DMS153 (cell line): Measurements from ENCODE around the gene SLCO1A2.

ENCODE experiments used
- DNase-seq: peaks from one replicate; lab custom pipeline; 2025; lab: John Stamatoyannopoulos, UW

SLCO1A2 gene

DNA sequence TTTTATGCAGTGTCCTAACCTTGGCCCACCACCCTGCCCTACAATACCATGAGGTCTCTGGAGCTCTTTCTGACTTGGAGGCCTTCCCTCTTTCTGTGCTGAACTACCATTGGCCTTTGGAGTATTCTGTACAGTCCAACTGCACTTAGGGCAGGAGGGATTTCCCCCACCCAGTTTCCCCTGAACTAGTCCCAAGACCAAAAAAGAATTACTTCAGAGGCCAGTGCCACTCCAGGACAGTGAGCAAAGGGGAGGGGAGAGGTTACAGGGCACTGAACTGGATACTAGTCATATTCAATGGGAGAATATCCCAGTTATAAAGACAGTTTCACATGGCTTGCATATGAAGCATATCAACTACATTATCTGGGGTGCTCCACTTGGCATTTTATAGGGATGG, 6.1 kb downstream of the SLCO1A2 start:
- DNase-seq: no peak

DNA sequence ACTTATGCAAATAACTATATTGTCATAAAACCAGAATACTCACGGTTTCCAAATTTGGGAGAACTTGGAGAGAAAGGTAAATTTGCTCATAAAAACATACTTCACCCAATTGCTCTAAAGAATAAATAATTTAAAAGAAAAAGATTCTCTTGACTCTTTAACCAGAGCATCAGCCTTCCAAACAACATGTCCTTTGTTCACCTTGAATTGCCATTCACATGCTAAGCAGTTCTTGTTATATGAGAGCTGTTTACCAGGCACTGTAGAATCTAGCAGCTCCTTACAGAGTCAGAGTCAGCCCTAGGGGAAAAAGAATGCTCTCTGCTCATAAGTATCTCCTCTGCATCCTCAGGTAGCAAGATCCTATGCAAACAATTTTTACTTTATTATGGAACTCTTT, 10.2 kb downstream of the SLCO1A2 start:
- no peak for DNase-seq

DNA sequence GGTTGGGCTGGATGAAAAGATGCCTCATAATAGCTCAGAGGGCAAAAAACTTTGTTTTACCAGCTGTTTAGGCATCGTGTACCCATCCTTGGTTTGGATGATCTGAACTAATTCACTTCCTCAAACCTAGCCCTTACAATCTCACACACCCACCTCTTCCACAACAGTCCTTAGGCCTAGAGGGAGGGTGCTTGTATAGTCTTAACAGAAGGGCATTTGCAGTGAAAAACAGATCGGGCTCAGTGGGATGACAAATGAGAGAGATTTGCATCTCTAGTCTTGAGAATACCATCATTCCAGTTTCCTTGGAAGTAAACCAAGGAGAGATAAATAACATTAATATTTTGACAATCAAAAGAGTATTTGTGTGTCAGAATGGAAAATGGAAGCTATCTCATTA, 11.0 kb downstream of the SLCO1A2 start:
- DNase-seq: no peak

DNA sequence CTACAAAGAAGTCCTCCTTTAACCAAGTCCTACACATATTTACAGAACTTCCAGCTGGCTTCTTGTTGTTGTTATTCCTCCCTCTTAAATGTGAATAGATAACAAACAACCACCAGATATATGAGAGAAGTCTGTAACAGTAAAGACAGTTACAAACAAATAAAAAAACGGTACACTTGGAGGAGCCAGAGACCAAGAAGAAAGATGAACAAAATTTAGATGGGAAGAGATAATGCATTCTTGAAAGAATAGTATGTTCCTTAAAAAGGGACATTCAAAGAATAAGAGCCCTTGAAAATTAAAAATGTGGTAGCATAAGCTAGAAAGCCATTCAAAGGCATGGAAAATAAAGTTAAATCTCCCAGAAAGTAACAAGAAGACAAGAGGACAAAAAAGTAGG, 25.9 kb downstream of the SLCO1A2 start:
- DNase-seq: no peak

DNA sequence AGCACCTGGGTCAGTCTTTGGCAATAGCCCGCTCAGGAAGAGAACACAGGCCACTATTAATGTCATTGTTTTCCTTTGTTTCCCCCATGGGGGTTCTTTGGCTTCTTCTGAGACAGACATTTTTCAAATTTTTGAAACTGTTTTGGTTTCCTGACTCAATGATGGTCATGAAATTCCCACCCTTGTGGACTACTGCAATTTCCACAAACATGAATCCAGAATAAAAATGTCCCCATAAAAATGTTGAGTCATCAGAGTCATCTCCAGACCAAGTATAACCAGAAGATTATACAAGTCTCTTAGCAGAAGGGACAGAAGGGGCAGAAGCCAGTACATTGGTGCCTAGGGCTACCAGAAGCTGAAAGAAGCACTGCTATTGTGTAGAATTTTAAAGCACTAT, 29.1 kb downstream of the SLCO1A2 start:
- DNase-seq: no peak

DNA sequence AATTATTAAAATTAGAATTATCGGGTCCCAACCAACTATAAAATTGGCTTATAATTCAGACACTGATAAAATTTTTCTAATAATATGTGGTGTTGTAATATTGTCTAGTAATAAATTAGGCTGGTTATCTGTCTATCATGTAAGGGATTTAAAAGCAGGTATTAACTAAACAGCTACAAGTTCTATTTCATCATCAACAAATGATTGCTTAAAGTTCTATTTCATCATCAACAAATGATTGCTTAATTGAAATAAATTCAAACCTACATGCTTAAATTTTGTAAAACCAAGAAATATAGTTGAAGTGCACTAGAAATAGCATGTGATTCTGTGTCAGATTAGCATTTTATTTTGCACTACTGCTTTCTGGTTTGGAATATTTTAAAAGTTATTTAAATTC, 34.1 kb downstream of the SLCO1A2 start:
- DNase-seq: no peak

DNA sequence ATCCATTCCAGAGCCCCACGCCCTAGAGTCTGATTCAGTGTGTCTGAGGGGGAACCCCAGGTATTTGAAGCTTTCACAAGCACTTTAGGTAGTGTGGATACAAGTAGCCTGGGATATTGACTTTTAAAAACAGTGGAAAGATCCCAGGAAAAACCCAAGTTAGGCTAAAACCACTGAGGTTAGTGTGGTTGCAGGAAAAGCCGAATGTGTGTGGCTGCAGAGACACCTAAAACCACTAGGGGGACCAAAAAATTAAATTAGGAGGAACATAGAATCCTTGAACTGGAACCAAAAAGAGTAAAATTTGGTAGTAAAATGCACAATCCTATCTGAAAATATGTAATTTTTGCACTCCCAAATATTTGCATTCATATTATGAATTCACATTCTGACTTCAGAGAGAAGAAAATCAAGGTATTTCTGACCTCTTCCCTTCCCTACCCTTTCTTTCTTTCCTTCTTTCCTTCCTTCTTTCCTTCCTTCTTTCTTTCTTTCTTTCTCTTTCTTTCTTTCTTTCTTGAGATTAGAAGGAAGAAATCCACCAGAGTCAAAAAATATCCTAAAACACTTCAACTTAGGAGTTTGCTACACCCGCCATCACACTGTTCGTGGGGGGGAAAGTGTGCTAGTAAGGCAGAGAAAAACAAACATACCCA, 37.8 kb downstream of the SLCO1A2 start:
- no peak for DNase-seq

DNA sequence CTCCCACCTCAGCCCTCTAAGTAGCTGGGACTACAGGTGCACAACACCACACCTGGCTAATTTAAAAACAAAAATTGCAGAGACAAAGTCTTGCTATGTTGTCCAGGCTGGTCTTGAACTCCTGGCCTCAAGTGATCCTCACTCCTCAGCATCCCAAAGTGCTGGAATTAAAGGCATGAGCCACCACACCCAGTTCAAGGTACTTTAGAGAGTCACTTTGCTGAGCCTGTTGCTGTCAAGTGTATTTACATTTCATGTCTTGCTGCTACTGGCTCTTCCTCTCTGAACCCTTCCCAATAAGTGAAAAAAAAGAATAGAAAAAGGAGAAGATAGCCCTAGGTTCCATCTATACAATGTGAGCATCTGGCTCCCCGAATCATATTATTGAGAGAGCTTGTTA, 38.4 kb downstream of the SLCO1A2 start:
- DNase-seq: no peak

DNA sequence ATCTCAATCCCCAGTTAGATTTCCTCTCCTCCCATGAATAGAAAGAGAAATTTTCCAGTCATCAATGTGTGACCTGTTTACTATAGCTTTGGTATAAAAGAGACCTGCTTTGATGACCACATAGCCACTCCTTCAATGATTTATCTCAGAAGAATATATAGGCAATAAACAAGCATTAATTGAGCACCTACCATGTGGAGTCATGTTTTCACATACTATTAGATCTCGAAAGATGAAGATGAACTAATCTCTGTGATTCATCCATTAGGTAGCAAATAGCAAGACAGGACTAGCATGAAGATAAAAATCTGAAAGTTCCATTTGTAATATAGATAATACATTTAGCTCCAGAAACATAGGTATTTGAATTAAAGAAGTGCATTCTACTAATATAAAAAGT, 40.5 kb downstream of the SLCO1A2 start:
- no peak for DNase-seq

DNA sequence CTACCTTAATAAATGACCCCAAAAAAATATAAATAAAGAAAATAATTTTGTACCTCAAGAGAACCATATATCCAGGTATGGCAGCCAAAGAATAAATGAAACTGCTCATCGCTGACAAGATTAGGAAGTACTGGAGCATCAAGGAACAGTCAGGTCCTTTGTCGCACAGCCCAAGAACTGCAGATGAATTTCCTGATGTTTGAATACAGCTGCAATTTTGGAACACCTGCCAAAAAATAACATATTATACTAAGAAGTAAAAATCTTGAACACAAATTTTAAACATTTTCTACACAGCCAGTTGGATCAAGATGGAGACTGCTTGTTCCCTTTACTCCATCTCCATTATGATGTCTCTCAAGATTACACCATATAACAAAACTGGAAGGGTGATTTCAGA, 42.6 kb downstream of the SLCO1A2 start:
- DNase-seq: no peak

DNA sequence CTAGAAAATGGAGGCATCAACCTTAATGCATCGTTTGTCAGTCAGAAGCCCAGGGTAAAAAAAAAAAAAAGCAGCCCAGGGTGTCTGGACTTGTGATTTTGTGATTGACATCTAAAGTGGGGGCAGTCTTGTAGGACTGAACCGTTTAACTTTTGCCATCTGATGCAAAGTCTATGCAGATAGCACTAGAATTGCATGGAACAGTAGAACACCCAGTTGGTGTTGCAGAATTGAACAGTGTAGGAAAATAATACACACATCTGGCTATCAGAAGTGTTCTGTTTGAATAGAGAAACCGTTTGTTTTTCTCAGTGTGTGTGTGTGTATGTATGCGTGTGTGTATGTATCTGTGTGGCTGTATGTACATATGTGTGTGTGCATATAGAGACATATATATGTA, 45.0 kb downstream of the SLCO1A2 start:
- DNase-seq: no peak

DNA sequence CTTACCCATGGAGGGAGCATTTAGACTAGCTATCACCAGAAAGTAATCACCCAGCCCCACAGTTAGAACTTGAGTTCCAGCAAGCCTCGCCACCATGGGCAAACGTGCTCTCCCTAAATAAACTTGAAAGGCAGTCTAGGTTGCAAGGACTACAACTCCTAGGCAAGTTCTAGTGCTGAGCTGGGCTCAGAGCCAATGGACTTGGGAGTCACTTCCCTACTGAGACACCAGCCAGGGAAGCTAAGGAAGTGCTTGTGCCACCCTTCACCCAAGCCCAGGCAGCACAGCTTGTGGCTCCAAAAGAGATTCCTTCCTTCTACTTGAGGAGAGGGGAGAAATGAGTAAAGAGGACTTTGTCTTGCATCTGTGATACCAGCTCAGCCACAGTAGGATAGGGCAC, 57.9 kb downstream of the SLCO1A2 start:
- DNase-seq: no peak

DNA sequence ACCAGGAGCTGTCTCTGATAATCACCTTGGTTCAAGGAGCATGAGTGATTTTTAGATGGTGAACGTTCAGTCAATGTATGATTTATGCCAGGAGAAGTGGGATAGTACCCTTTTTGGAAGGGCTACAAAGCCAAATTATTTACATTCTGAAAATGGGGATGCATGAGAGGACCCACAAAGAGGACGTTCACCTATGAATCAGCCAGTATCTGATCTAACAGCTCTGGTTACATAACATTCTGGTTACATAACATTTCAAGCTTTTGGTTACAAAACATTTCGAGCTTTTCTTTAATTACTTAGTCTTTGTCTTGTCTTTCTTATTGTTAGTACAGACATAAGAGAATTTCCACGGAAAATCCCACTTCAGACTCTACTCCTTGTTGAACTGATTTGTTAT, 68.8 kb downstream of the SLCO1A2 start:
- no peak for DNase-seq

DNA sequence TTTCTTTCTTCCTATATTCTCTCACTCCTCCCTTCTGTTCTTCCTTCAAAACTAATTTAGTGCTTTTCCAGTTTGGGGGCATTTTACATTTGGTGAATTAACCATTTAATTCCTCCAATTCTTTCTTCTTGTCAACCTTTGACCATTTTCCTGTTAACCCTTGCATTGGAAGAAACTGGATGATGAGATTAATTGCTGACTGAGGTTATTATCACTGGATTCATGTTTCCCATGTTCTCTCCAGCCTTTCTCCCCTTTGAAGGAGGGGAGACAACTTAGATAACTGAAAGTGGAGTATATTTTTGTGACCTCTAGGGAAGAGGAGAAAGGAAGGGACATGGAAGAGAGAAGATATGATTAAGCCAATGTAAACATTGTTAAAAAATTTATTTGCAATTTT, 70.5 kb downstream of the SLCO1A2 start:
- DNase-seq: no peak

DNA sequence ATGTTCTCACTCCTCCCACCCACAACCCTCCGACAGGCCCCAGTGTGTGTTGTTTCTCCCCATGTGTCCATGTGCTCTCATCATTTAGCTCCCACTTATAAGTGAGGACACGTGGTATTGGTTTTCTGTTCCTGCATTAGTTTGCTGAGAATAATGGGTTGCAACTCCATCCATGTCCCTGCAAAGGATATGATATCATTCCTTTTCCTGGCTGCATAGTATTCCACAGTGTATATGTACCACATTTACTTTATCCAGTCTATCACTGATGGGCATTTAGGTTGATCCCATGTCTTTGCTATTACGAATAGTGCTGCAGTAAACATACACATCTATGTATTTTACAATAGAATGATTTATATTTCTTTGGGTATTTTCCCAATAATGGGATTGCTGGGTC, 77.5 kb downstream of the SLCO1A2 start:
- DNase-seq: no peak

DNA sequence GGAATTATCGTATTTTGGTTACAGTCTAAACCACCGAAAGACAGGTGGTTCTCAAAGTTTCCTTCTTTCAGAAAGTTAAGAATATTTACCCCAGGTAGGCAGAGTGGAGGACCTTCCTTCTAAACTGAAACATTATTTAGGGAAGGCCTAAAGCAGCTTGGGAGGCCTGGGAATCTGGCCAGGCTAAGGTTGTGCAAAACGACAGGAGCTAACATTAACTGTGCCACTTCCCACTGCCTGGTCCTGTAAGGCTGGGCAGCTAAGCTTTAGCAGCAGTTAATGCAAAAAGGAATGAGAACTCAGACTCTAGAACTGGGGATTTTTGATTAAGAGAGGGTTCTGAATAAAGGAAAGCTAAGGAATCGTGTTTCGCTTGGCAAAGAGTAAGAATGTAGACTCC, 82.6 kb downstream of the SLCO1A2 start:
- no peak for DNase-seq

DNA sequence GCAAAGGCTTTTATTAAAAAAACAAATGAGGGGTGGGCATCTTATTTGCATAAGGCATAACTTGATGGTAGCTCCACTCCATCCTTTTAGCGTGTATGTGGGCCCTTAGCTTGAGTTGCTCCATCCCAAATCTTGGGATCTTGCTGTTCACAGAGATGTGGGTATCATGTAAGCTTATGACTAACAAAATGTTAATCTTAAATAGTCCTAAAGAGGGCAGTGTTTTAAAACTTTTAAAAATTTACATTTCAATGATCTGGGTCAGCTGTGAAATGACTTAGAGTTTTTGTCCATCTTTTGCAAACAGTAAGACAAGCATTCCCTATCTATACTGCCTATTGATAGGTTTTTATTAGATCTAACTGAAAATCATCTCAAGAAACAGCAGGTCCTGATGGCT, 86.0 kb downstream of the SLCO1A2 start:
- DNase-seq: no peak

DNA sequence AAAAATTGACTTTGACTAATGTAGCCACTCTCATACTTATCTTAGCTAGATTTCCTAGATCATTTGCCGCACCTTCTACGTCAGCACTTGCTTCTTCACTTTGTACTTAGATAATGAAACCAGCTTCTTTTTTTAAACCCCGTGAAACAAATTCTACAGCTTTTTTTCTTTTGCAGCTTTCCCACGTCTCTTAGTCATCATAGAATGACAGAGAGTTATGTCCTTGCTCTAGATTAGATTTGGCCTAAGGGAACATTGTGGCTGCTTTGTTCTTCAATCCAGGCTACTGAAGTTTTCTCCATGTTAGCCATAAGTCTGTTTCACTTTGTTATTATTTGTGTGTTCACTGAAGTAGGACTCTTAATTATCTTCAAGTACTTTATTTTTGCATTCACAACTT, 94.9 kb downstream of the SLCO1A2 start:
- DNase-seq: no peak

DNA sequence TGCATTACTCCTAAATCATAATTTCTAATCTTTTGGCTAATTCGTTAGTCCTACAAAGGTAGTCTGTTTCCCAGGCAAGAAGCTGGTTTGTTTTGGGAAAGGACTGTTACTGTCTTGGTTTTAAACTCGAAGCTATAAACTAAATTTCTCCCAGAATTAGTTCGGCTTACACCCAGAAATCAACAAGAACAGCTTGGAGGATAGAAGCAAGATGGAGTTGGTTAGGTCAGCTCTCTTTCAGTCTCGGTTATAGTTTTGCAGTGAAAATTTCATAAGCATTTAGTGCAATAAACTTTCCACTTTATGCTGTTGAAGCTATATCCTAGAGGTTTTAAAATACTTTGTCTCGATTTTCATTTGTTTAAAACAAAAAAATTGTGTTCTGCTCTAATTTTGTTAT, 100.3 kb downstream of the SLCO1A2 start:
- DNase-seq: no peak

DNA sequence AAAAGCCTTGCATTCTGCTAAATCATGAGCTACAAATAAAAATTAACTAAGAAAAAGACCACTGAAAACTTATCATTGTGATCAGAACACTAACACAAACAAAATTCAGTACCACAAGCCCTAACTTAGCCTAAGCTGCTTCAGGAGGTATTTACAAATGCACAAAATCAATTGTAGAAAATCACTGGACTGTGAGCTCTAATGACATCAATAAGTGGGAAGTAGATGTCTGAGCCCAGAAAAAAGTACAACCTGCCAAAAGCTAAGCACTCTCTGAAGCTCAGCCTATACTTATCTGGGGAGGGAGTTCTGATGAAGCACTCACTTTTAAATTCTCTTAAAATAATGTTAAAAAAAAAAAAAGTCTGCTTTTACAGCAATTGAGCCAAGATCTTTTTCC, 110.8 kb downstream of the SLCO1A2 start:
- DNase-seq: no peak

DNA sequence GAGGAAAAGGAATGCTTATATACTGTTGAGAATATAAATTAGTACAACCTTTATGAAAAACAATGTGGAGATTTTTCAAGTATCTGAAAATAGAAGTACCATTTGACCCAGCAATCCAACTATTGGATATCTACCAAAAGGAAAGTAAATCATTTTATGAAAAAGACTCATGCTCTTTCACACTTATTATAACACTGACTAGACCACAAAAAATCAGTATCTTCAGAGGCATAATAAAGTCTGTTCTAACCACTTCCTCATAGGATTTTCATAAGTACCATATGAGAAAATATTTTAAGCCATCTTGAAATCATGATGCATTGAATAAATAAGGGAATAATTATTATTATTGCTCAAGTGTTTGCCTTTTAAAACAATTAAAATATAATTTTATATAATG, 112.9 kb downstream of the SLCO1A2 start:
- no peak for DNase-seq

DNA sequence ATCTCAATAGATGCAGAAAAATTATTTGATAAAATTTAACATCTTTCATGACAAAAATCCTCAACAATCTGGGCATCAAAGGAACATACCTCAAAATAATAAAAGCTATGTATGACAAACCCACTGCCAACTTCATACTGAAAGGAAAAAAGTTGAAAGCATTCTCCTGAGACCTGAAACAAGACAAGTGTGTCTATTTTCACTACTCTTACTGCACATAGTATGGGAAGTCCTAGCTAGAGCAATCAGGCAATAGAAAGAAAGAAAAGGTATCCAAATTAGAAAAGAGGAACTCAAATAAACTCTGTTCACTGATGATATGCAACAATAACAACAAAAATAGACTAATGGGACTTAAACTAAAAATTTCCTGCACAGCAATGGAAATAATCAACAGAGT, 113.6 kb downstream of the SLCO1A2 start:
- no peak for DNase-seq

DNA sequence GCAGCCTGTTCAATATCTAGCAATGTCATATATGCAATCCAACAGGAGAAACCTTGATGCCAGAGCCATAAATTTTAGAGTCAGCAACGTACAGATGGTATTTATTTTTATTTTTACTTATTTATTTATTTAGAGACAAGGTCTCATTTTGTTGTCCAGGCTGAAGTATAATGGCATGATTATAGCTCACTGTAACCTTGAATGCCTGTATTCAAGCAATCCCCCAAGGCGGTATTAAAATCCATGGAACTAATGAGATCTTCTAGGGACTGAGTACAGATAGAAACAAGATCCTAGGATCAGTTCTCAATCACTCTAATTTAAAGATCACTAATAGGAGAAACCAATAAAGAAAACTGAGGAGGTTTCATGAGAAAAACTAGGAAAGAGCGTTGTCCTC, 114.5 kb downstream of the SLCO1A2 start:
- DNase-seq: no peak

DNA sequence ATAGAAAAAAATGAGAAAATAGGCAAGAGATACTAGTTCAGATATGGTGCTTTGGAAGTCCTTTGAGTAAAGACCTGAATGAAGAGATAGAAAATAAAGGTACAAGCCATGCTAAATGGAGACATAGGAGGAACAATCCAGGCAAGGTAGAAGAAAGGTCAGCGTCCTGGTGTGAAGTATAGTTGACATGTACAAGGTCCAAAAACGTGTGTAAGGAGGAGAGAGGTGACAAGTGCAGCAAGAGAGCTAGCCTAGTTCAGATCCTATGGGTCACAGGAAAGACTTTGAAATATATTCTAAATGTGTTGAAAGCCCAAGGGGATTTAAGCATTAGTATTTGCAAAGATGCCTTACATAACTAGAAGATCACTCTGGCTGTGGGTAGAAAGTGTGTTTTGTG, 115.5 kb downstream of the SLCO1A2 start:
- DNase-seq: no peak
